ENCODE results near the gene TWIST1.

TWIST1 gene

GRCh38 chr7:19139706-19140327 lies 22.4 kb upstream of the TWIST1 start:
- H3K79me2 ChIP-seq (ENCODE audit: insufficient read depth, low read length) = no peaks in the 10 kb centered on the region
- peaks cover 11% of the 10 kb centered on the region for H3K9me3 ChIP-seq (ENCODE audit: insufficient read depth, low read length, severe bottlenecking)
- no peaks in the 10 kb centered on the region for H4K20me1 ChIP-seq (ENCODE audit: insufficient read depth, low read length)
- H3K4me1 ChIP-seq (ENCODE audit: insufficient read depth, low read length) = no peaks in the 10 kb centered on the region
- no peaks in the 10 kb centered on the region for H3K27me3 ChIP-seq (ENCODE audit: insufficient read depth, low read length, poor library complexity)
- DNase-seq (no peak), ATAC-seq (ENCODE audit: insufficient read depth, low read depth) (no peak)
- H2AFZ ChIP-seq (ENCODE audit: low read depth, low read length) = no peak overlapping the region
- no peaks in the 10 kb centered on the region for H3K36me3 ChIP-seq (ENCODE audit: insufficient read depth, low read length)
- H3K9ac ChIP-seq (ENCODE audit: low read depth, low read length) = no peak overlapping the region
- no peak overlapping the region for H3K4me2 ChIP-seq (ENCODE audit: insufficient read depth, low read length)
- H3K4me3 ChIP-seq (ENCODE audit: low read depth in 1 of 2, low read length in 2 of 2) = no peak overlapping the region
- TF ChIP-seq CTCF (IDR thresholded peaks at IDR 0.05; ENCODE audit: borderline replicate concordance, extremely low read depth, low read length, poor library complexity, severe bottlenecking) (no peak), EZH2 (IDR thresholded peaks at IDR 0.05; ENCODE audit: borderline replicate concordance, low read depth, low read length, severe bottlenecking) (no peak)
- no peak overlapping the region for H3K27ac ChIP-seq (ENCODE audit: low read length)

- no peak for TF ChIP-seq CTCF (IDR thresholded peaks at IDR 0.05; ENCODE audit: borderline replicate concordance, extremely low read depth, low read length, poor library complexity, severe bottlenecking)
- no peaks in the 10 kb centered on the region for H3K36me3 ChIP-seq (ENCODE audit: insufficient read depth, low read length)
- no peak overlapping the region for H3K4me2 ChIP-seq (ENCODE audit: insufficient read depth, low read length)
- ATAC-seq (ENCODE audit: insufficient read depth, low read depth) (no peak), DNase-seq (no peak)
- no peak overlapping the region for H3K27ac ChIP-seq (ENCODE audit: low read length)
- no peaks in the 10 kb centered on the region for H3K79me2 ChIP-seq (ENCODE audit: insufficient read depth, low read length)
- no peak overlapping the region for H3K4me3 ChIP-seq (ENCODE audit: low read depth in 1 of 2, low read length in 2 of 2)
- H4K20me1 ChIP-seq (ENCODE audit: insufficient read depth, low read length) = no peaks in the 10 kb centered on the region
- H3K27me3 ChIP-seq (ENCODE audit: insufficient read depth, low read length, poor library complexity) = no peaks in the 10 kb centered on the region
- H2AFZ ChIP-seq (ENCODE audit: low read depth, low read length) = no peak overlapping the region
- H3K9me3 ChIP-seq (ENCODE audit: insufficient read depth, low read length, severe bottlenecking) = peaks cover 3% of the 10 kb centered on the region
- H3K9ac ChIP-seq (ENCODE audit: low read depth, low read length) = no peak overlapping the region
- H3K4me1 ChIP-seq (ENCODE audit: insufficient read depth, low read length) = no peaks in the 10 kb centered on the region
Measured at GRCh38 chr7:19133886-19134285, 16.4 kb upstream of the TWIST1 start.

GRCh38 chr7:19133390-19133789 lies 16.0 kb upstream of the TWIST1 start:
- H3K27me3 ChIP-seq (ENCODE audit: insufficient read depth, low read length, poor library complexity) = no peaks in the 10 kb centered on the region
- H3K79me2 ChIP-seq (ENCODE audit: insufficient read depth, low read length) = no peaks in the 10 kb centered on the region
- DNase-seq (no peak), ATAC-seq (ENCODE audit: insufficient read depth, low read depth) (no peak)
- TF ChIP-seq EZH2 (IDR thresholded peaks at IDR 0.05; ENCODE audit: borderline replicate concordance, low read depth, low read length, severe bottlenecking) = no peak
- no peak for TF ChIP-seq CTCF (IDR thresholded peaks at IDR 0.05; ENCODE audit: borderline replicate concordance, extremely low read depth, low read length, poor library complexity, severe bottlenecking)
- H4K20me1 ChIP-seq (ENCODE audit: insufficient read depth, low read length) = no peaks in the 10 kb centered on the region
- H3K4me3 ChIP-seq (ENCODE audit: low read depth in 1 of 2, low read length in 2 of 2) = no peak overlapping the region
- peaks cover 3% of the 10 kb centered on the region for H3K9me3 ChIP-seq (ENCODE audit: insufficient read depth, low read length, severe bottlenecking)
- no peak overlapping the region for H3K27ac ChIP-seq (ENCODE audit: low read length)
- no peak overlapping the region for H3K4me2 ChIP-seq (ENCODE audit: insufficient read depth, low read length)
- H2AFZ ChIP-seq (ENCODE audit: low read depth, low read length) = no peak overlapping the region
- H3K4me1 ChIP-seq (ENCODE audit: insufficient read depth, low read length) = no peaks in the 10 kb centered on the region
- H3K9ac ChIP-seq (ENCODE audit: low read depth, low read length) = no peak overlapping the region
- no peaks in the 10 kb centered on the region for H3K36me3 ChIP-seq (ENCODE audit: insufficient read depth, low read length)

GRCh38 chr7:19128856-19129255 lies 11.4 kb upstream of the TWIST1 start:
- no peak for DNase-seq
- H3K36me3 ChIP-seq (ENCODE audit: insufficient read depth, low read length) = no peaks in the 10 kb centered on the region
- ATAC-seq (ENCODE audit: insufficient read depth, low read depth) = no peak
- no peak overlapping the region for H3K9ac ChIP-seq (ENCODE audit: low read depth, low read length)
- TF ChIP-seq EZH2 (IDR thresholded peaks at IDR 0.05; ENCODE audit: borderline replicate concordance, low read depth, low read length, severe bottlenecking) = no peak
- TF ChIP-seq CTCF (IDR thresholded peaks at IDR 0.05; ENCODE audit: borderline replicate concordance, extremely low read depth, low read length, poor library complexity, severe bottlenecking) = no peak
- no peak overlapping the region for H3K4me2 ChIP-seq (ENCODE audit: insufficient read depth, low read length)
- no peak overlapping the region for H2AFZ ChIP-seq (ENCODE audit: low read depth, low read length)
- no peak overlapping the region for H3K4me3 ChIP-seq (ENCODE audit: low read depth in 1 of 2, low read length in 2 of 2)
- no peaks in the 10 kb centered on the region for H3K27me3 ChIP-seq (ENCODE audit: insufficient read depth, low read length, poor library complexity)
- no peaks in the 10 kb centered on the region for H3K9me3 ChIP-seq (ENCODE audit: insufficient read depth, low read length, severe bottlenecking)
- no peaks in the 10 kb centered on the region for H3K79me2 ChIP-seq (ENCODE audit: insufficient read depth, low read length)
- no peaks in the 10 kb centered on the region for H3K4me1 ChIP-seq (ENCODE audit: insufficient read depth, low read length)
- H4K20me1 ChIP-seq (ENCODE audit: insufficient read depth, low read length) = no peaks in the 10 kb centered on the region
- H3K27ac ChIP-seq (ENCODE audit: low read length) = no peak overlapping the region
